GM21576 (cell line): ENCODE measurements around the gene PTPN4.
"Not testable (repeated sequence)": the region's sequence is repeated elsewhere in the genome, so short reads cannot be mapped to it uniquely, and the experiment has no call there.

Experiments
- ATAC-seq: cut with Tn5 transposase; IDR thresholded peaks from one replicate; pipeline ENCODE4 v1.9.1; 2021; ENCODE audit warnings: mild to moderate bottlenecking, moderate library complexity; ENCODE audit not compliant: unreplicated experiment

The PTPN4 gene

GRCh38 chr2:120012771-120013596 lies 253.3 kb downstream of the PTPN4 start, which contains the start of gene EPB41L5:
Gene EPB41L5 (plus strand): TSS chr2:120013077. CDS start chr2:120019085, 6,008 bp downstream.
- ATAC-seq: peak; percentile 91

GRCh38 chr2:120013597-120014223 lies 254.0 kb downstream of the PTPN4 start:
- ATAC-seq: no peak

- ATAC-seq: no peak
These were observed 254.7 kb downstream of the PTPN4 start for GRCh38 chr2:120014226-120014980.

GRCh38 chr2:120016800-120017199 lies 257.1 kb downstream of the PTPN4 start:
- ATAC-seq: no peak

GRCh38 chr2:120017201-120017600 lies 257.5 kb downstream of the PTPN4 start:
- ATAC-seq: no peak

- ATAC-seq: no peak
These were observed 258.8 kb downstream of the PTPN4 start for GRCh38 chr2:120018549-120018948.

GRCh38 chr2:120020554-120020953 lies 260.8 kb downstream of the PTPN4 start:
- ATAC-seq: no peak

- not testable (repeated sequence) for ATAC-seq
These were observed 262.8 kb downstream of the PTPN4 start for GRCh38 chr2:120022505-120022904.

- no peak for ATAC-seq
These were observed 267.2 kb downstream of the PTPN4 start for GRCh38 chr2:120026890-120027289.

- no peak for ATAC-seq
These were observed 269.1 kb downstream of the PTPN4 start for GRCh38 chr2:120028795-120029194.

- no peak for ATAC-seq
These were observed 270.2 kb downstream of the PTPN4 start for GRCh38 chr2:120029672-120030640.

- no peak for ATAC-seq
These were observed 272.6 kb downstream of the PTPN4 start for GRCh38 chr2:120032297-120032696.
